ENCODE results near the gene FOXE1.

The FOXE1 gene

GRCh38 chr9:97866848-97867247, 13.8 kb downstream of the FOXE1 start:
- no peak for DNase-seq

GRCh38 chr9:97868859-97869258, 15.8 kb downstream of the FOXE1 start:
- no peak for DNase-seq

- DNase-seq, result no peak
Observed at GRCh38 chr9:97873425-97873824, 20.4 kb downstream of the FOXE1 start.

GRCh38 chr9:97873882-97874281, 20.9 kb downstream of the FOXE1 start:
- no peak for DNase-seq

GRCh38 chr9:97874624-97875023, 21.6 kb downstream of the FOXE1 start:
- no peak for DNase-seq

GRCh38 chr9:97875111-97875510, 22.1 kb downstream of the FOXE1 start:
- no peak for DNase-seq

- no peak for DNase-seq
Observed at GRCh38 chr9:97876061-97876460, 23.0 kb downstream of the FOXE1 start.

GRCh38 chr9:97880336-97880735, 27.3 kb downstream of the FOXE1 start:
- no peak for DNase-seq

- peak; percentile 60 for DNase-seq
Observed at GRCh38 chr9:97889941-97890887, 37.2 kb downstream of the FOXE1 start.

GRCh38 chr9:97891736-97892135, 38.7 kb downstream of the FOXE1 start:
- DNase-seq, result no peak

- DNase-seq, result no peak
Observed at GRCh38 chr9:97892421-97892820, 39.4 kb downstream of the FOXE1 start.

- DNase-seq, result no peak
Observed at GRCh38 chr9:97895211-97895610, 42.2 kb downstream of the FOXE1 start.

- no peak for DNase-seq
Observed at GRCh38 chr9:97895695-97896332, 42.8 kb downstream of the FOXE1 start.

GRCh38 chr9:97900103-97900737, 47.2 kb downstream of the FOXE1 start:
- no peak for DNase-seq

GRCh38 chr9:97900738-97901565, 47.9 kb downstream of the FOXE1 start:
- no peak for DNase-seq

GRCh38 chr9:97903177-97903576, 50.2 kb downstream of the FOXE1 start:
- DNase-seq, result no peak

- DNase-seq, result no peak
Observed at GRCh38 chr9:97904725-97905124, 51.7 kb downstream of the FOXE1 start.

- no peak for DNase-seq
Observed at GRCh38 chr9:97905228-97905627, 52.2 kb downstream of the FOXE1 start.

All from stimulated activated CD4-positive, alpha-beta T cell treated with anti-CD3 and anti-CD28 coated beads, Interleukin-12 subunit alpha, Interleukin-12 subunit beta, amount 100 ng/mL, for 4 hours (primary cell).